GM21515 (cell line): ENCODE measurements around the gene TRIM41.
"Not testable (repeated sequence)": the region's sequence is repeated elsewhere in the genome, so short reads cannot be mapped to it uniquely, and the experiment has no call there.

Experiments used
- ATAC-seq: cut with Tn5 transposase; IDR thresholded peaks from one replicate; pipeline ENCODE4 v1.9.1; 2021; ENCODE audit not compliant: unreplicated experiment

The TRIM41 gene

GRCh38 chr5:181223058-181223728, at the start of gene TRIM41:
Gene TRIM41, plus strand, starts transcription at chr5:181223281. Its CDS starts 719 bp downstream, at chr5:181224000.
- ATAC-seq, result peak; percentile 61

- ATAC-seq, result no peak
Observed at GRCh38 chr5:181173420-181174342, 49.4 kb upstream of the TRIM41 start.

GRCh38 chr5:181176254-181176952, 46.7 kb upstream of the TRIM41 start:
- ATAC-seq, result no peak

- ATAC-seq, result not testable (repeated sequence)
Observed at GRCh38 chr5:181177559-181177958, 45.5 kb upstream of the TRIM41 start.

- ATAC-seq, result no peak
Observed at GRCh38 chr5:181181650-181182565, 41.2 kb upstream of the TRIM41 start.

- ATAC-seq, result no peak
Observed at GRCh38 chr5:181182651-181183050, 40.4 kb upstream of the TRIM41 start.

- ATAC-seq, result no peak
Observed at GRCh38 chr5:181184845-181185216, 38.2 kb upstream of the TRIM41 start.

- ATAC-seq, result no peak
Observed at GRCh38 chr5:181185560-181185959, 37.5 kb upstream of the TRIM41 start.

GRCh38 chr5:181186022-181186421, 37.1 kb upstream of the TRIM41 start:
- ATAC-seq, result no peak

- ATAC-seq, result no peak
Observed at GRCh38 chr5:181186986-181187499, 36.0 kb upstream of the TRIM41 start.

- no peak for ATAC-seq
Observed at GRCh38 chr5:181187500-181188213, 35.4 kb upstream of the TRIM41 start.

GRCh38 chr5:181188700-181189362, 34.2 kb upstream of the TRIM41 start:
- ATAC-seq, result no peak

GRCh38 chr5:181189363-181189961, 33.6 kb upstream of the TRIM41 start:
- no peak for ATAC-seq

- ATAC-seq, result no peak
Observed at GRCh38 chr5:181189962-181190710, 32.9 kb upstream of the TRIM41 start.

- peak; percentile 3 for ATAC-seq
Observed at GRCh38 chr5:181190711-181191525, 32.2 kb upstream of the TRIM41 start.

- peak; percentile 59 for ATAC-seq
Observed at GRCh38 chr5:181191526-181192336, 31.4 kb upstream of the TRIM41 start.
